H9 (cell line): Measurements from ENCODE around the gene FAM3D. TPM values are rescaled to one million over a fixed set of nuclear protein-coding genes. Genes with fewer than 3 reads are reported as not detected.

ENCODE experiments used
- DNase-seq: peaks from one replicate; pipeline ENCODE4 v3.0.0-alpha.2; 2017
- H2AFZ ChIP-seq: one replicate; pipeline ENCODE4 v1.6.1; 2013; ENCODE audit warnings: mild to moderate bottlenecking, low read length, control low read depth, moderate library complexity
- H2AK5ac ChIP-seq: 2 replicates; pipeline ENCODE4 v1.6.1; 2013; ENCODE audit warnings: low read length, control low read depth, mixed read lengths; ENCODE audit not compliant: insufficient read length
- H2BK120ac ChIP-seq: one replicate; pipeline ENCODE4 v1.6.1; 2013; ENCODE audit warnings: low read depth, mild to moderate bottlenecking, low read length, control low read depth, inconsistent platforms; ENCODE audit not compliant: poor library complexity, severe bottlenecking
- H2BK12ac ChIP-seq: 2 replicates; pipeline ENCODE4 v1.6.1; 2013; ENCODE audit warnings: low read length, control low read depth, mixed read lengths, low read depth; ENCODE audit not compliant: insufficient read length
- H2BK15ac ChIP-seq: 2 replicates; pipeline ENCODE4 v1.6.1; 2013; ENCODE audit warnings: low read depth, low read length, control low read depth
- H2BK20ac ChIP-seq: one replicate; pipeline ENCODE4 v1.6.1; 2013; ENCODE audit warnings: low read depth, mild to moderate bottlenecking, low read length, control low read depth, inconsistent platforms; ENCODE audit not compliant: poor library complexity, severe bottlenecking
- H2BK5ac ChIP-seq: 2 replicates; pipeline ENCODE4 v1.6.1; 2013; ENCODE audit warnings: low read length, control low read depth, mixed read lengths; ENCODE audit not compliant: insufficient read length
- H3K14ac ChIP-seq: 2 replicates; pipeline ENCODE4 v1.6.1; 2013; ENCODE audit warnings: low read length, control low read depth; ENCODE audit not compliant: insufficient read depth
- H3K18ac ChIP-seq: 2 replicates; pipeline ENCODE4 v1.6.1; 2013; ENCODE audit warnings: low read depth, mild to moderate bottlenecking, mixed read lengths, low read length, control low read depth; ENCODE audit not compliant: insufficient read length
- H3K23ac ChIP-seq: 2 replicates; pipeline ENCODE4 v1.6.1; 2013; ENCODE audit warnings: low read length, control low read depth, mixed read lengths, low read depth; ENCODE audit not compliant: insufficient read length
- H3K23me2 ChIP-seq: 2 replicates; pipeline ENCODE4 v1.6.1; 2013; ENCODE audit warnings: low read depth, mild to moderate bottlenecking, mixed read lengths, low read length, control low read depth; ENCODE audit not compliant: insufficient read length, poor library complexity, severe bottlenecking
- H3K27ac ChIP-seq: 2 replicates; pipeline ENCODE4 v1.5.1; 2013; ENCODE audit warnings: low read length, control low read depth, mixed read lengths, low read depth; ENCODE audit not compliant: insufficient read length
- H3K27me3 ChIP-seq: 2 replicates; pipeline ENCODE4 v1.6.1; 2013; ENCODE audit warnings: low read length, control low read depth, inconsistent platforms; ENCODE audit not compliant: insufficient read depth
- H3K4ac ChIP-seq: 2 replicates; pipeline ENCODE4 v1.6.1; 2013; ENCODE audit warnings: low read depth, mild to moderate bottlenecking, control low read depth, inconsistent platforms, low read length, moderate library complexity
- H3K4me1 ChIP-seq: 2 replicates; pipeline ENCODE4 v1.6.1; 2013; ENCODE audit warnings: low read length, control low read depth, inconsistent platforms; ENCODE audit not compliant: insufficient read depth
- H3K4me2 ChIP-seq: 2 replicates; pipeline ENCODE4 v1.6.1; 2013; ENCODE audit warnings: low read length, control low read depth, mixed read lengths; ENCODE audit not compliant: insufficient read length, insufficient read depth
- H3K56ac ChIP-seq: 2 replicates; pipeline ENCODE4 v1.6.1; 2013; ENCODE audit warnings: low read depth, mild to moderate bottlenecking, mixed read lengths, low read length, control low read depth; ENCODE audit not compliant: insufficient read length
- H3K79me1 ChIP-seq: 2 replicates; pipeline ENCODE4 v1.6.1; 2013; ENCODE audit warnings: low read depth, mild to moderate bottlenecking, moderate library complexity, low read length, control low read depth, inconsistent platforms; ENCODE audit not compliant: insufficient read depth, poor library complexity, severe bottlenecking
- H3K79me2 ChIP-seq: 2 replicates; pipeline ENCODE4 v1.6.1; 2013; ENCODE audit warnings: low read length, control low read depth, inconsistent platforms; ENCODE audit not compliant: insufficient read depth
- H3K9ac ChIP-seq: 2 replicates; pipeline ENCODE4 v1.6.1; 2013; ENCODE audit warnings: low read length, control low read depth, mixed read lengths; ENCODE audit not compliant: insufficient read length; ENCODE audit errors: extremely low read depth
- H3K9me3 ChIP-seq: one replicate; pipeline ENCODE4 v1.6.1; 2013; ENCODE audit warnings: low read depth, low read length, inconsistent platforms; ENCODE audit not compliant: control insufficient read depth
- H3T11ph ChIP-seq: one replicate; pipeline ENCODE4 v1.6.1; 2013; ENCODE audit warnings: mild to moderate bottlenecking, low read length, control low read depth, inconsistent platforms
- H4K20me1 ChIP-seq: one replicate; pipeline ENCODE4 v1.6.1; 2013; ENCODE audit not compliant: control insufficient read depth, insufficient read length, insufficient read depth
- H4K5ac ChIP-seq: 2 replicates; pipeline ENCODE4 v1.6.1; 2013; ENCODE audit warnings: low read depth, mild to moderate bottlenecking, mixed read lengths, low read length, control low read depth; ENCODE audit not compliant: insufficient read length
- H4K8ac ChIP-seq: replicated peaks from 2 replicates; pipeline ENCODE4 v1.6.1; 2013; ENCODE audit warnings: low read length, control low read depth, mixed read lengths, low read depth; ENCODE audit not compliant: insufficient read length
- H4K91ac ChIP-seq: 2 replicates; pipeline ENCODE4 v1.6.1; 2013; ENCODE audit warnings: low read depth, mild to moderate bottlenecking, moderate library complexity, mixed read lengths, low read length, control low read depth; ENCODE audit not compliant: insufficient read length
- H3K27ac Mint-ChIP-seq, 3 experiments: 2 replicates in 2 of 3; 3 replicates in 1 of 3; pipeline ENCODE4 v1.8.0; 2020 to 2021; ENCODE audit warnings: mixed read lengths in 3 of 3, mild to moderate bottlenecking in 1 of 3, moderate library complexity in 1 of 3
- H3K27me3 Mint-ChIP-seq: 2 replicates; pipeline ENCODE4 v1.8.0; 2021; ENCODE audit warnings: low read depth, mild to moderate bottlenecking, moderate library complexity, mixed read lengths
- H3K36me3 Mint-ChIP-seq, 3 experiments: 2 replicates in 2 of 3; 3 replicates in 1 of 3; pipeline ENCODE4 v1.8.0; 2020 to 2021; ENCODE audit warnings: low read depth in 3 of 3, mixed read lengths in 3 of 3; ENCODE audit not compliant: insufficient read depth in 1 of 3
- H3K4me1 Mint-ChIP-seq, 2 experiments: 2 replicates each; pipeline ENCODE4 v1.8.0; 2020; ENCODE audit warnings: mixed read lengths in 2 of 2
- H3K4me3 Mint-ChIP-seq, 2 experiments: 2 replicates in 1 of 2; 3 replicates in 1 of 2; pipeline ENCODE4 v1.8.0; 2020 to 2021; ENCODE audit warnings: mild to moderate bottlenecking in 2 of 2, mixed read lengths in 2 of 2, moderate library complexity in 1 of 2
- H3K9me3 Mint-ChIP-seq, 2 experiments: 2 replicates in 1 of 2; 3 replicates in 1 of 2; pipeline ENCODE4 v1.8.0; 2020; ENCODE audit warnings: mild to moderate bottlenecking in 2 of 2, mixed read lengths in 2 of 2, moderate library complexity in 1 of 2
- CTCF ChIP-seq: fragments of 200-600 bp; sonication (generic); conservative IDR thresholded peaks from 3 replicates; pipeline ENCODE4 v1.8.0; 2021; ENCODE audit warnings: antibody characterized with exemption, mild to moderate bottlenecking
- WGBS: extraction: QIAGEN DNeasy Blood & Tissue Kit; methylation state at CpG from one replicate; pipeline ENCODE4 v1.1.7; 2013; ENCODE audit warnings: missing lambda C conversion rate, low lambda C conversion rate, mixed read lengths; ENCODE audit not compliant: insufficient read length; ENCODE audit errors: extremely low coverage; 5-methylcytosine and 5-hydroxymethylcytosine counted together
- total RNA-seq: library from RNA; stranded (reverse); gene quantifications from 2 replicates; pipeline ENCODE4 v1.2.1, GENCODE V29; 2021

The FAM3D gene
- total RNA-seq, 1 experiment from 2014 or later: not detected

GRCh38 chr3:58692484-58692883 is 25.9 kb upstream of the FAM3D start:
- Histone ChIP-seq H2BK20ac (no peak overlapping the region), H3K23me2 (no peaks in the 10 kb centered on the region), H3K9me3 (peaks cover 39% of the 10 kb centered on the region), H3K56ac (no peak overlapping the region), H2BK15ac (no peak overlapping the region), H4K91ac (no peak overlapping the region), H3K9ac (no peak overlapping the region), H4K20me1 (no peaks in the 10 kb centered on the region), H2BK5ac (no peak overlapping the region), H3K23ac (no peak overlapping the region), H3K14ac (no peak overlapping the region), H4K8ac (no peak overlapping the region), H3K18ac (no peak overlapping the region), H3K4ac (no peak overlapping the region), H3K4me2 (no peak overlapping the region), H3K4me1 (no peaks in the 10 kb centered on the region), H3T11ph (no peak overlapping the region), H4K5ac (no peak overlapping the region), H3K79me2 (no peaks in the 10 kb centered on the region), H3K79me1 (no peaks in the 10 kb centered on the region), H2AFZ (no peak overlapping the region), H3K27ac (no peak overlapping the region), H3K27me3 (no peaks in the 10 kb centered on the region), H2AK5ac (no peak overlapping the region), H2BK12ac (no peak overlapping the region), H2BK120ac (no peak overlapping the region)
- DNase-seq: no peak
- WGBS: no CpG with 5 or more reads among the region's 1 CpG
- peaks cover 8% of the 10 kb centered on the region for H3K27me3 Mint-ChIP-seq
- no peak overlapping the region for H3K27ac Mint-ChIP-seq
- H3K4me1 Mint-ChIP-seq: no peaks in the 10 kb centered on the region
- no peak overlapping the region for H3K4me3 Mint-ChIP-seq
- H3K36me3 Mint-ChIP-seq: peaks cover 4 to 41% (median 29%) of the 10 kb centered on the region in 3 experiments; a peak in 6 of 7 replicates
- H3K9me3 Mint-ChIP-seq: peaks cover 59 to 60% of the 10 kb centered on the region in 2 experiments
- no peak for TF ChIP-seq CTCF
